Measurements from ENCODE around the gene MRPS31.

- TF ChIP-seq CTCF (IDR thresholded peaks at IDR 0.05) = peak in 3 of 6 experiments; percentile 9 to 29 (median 21)
- peak in 1 of 2 donors; percentile 76 for TF ChIP-seq POLR2A (IDR thresholded peaks at IDR 0.05)
These were observed at the start of gene MRPS31 for GRCh38 chr13:40770934-40771618.

Data from adrenal gland (tissue), 5 donors.